ENCODE results near the gene HSD17B13.
"Not testable (repeated sequence)": the region's sequence is repeated elsewhere in the genome, so short reads cannot be mapped to it uniquely, and the experiment has no call there.

The HSD17B13 gene

GRCh38 chr4:87341954-87342635 lies 19.4 kb upstream of the HSD17B13 start:
- not testable (repeated sequence) for DNase-seq (ENCODE audit: low spot score in 2 of 2); ATAC-seq (replicated peaks; ENCODE audit: extremely low read depth, poor library complexity, severe bottlenecking); H3K4me3 Mint-ChIP-seq; H3K27me3 Mint-ChIP-seq; H3K4me1 Mint-ChIP-seq; H3K9me3 Mint-ChIP-seq
- Mint-ChIP-seq H3K36me3 (ENCODE audit: insufficient read depth) (peaks cover 24% of the 10 kb centered on the region), H3K27ac (ENCODE audit: low read depth) (peak overlapping the region; percentile 44)

- ATAC-seq (replicated peaks; ENCODE audit: extremely low read depth, poor library complexity, severe bottlenecking) = no peak
- H3K27me3 Mint-ChIP-seq = no peaks in the 10 kb centered on the region
- peaks cover 27% of the 10 kb centered on the region for H3K36me3 Mint-ChIP-seq (ENCODE audit: insufficient read depth)
- no peak overlapping the region for H3K27ac Mint-ChIP-seq (ENCODE audit: low read depth)
- H3K9me3 Mint-ChIP-seq = peaks cover 3% of the 10 kb centered on the region
- H3K4me3 Mint-ChIP-seq = no peak overlapping the region
- H3K4me1 Mint-ChIP-seq = peaks cover 6% of the 10 kb centered on the region
- DNase-seq (ENCODE audit: low spot score in 2 of 2) = no peak
Measured at GRCh38 chr4:87339440-87339839, 16.8 kb upstream of the HSD17B13 start.

GRCh38 chr4:87337361-87337760 lies 14.7 kb upstream of the HSD17B13 start:
- Mint-ChIP-seq H3K27me3 (no peaks in the 10 kb centered on the region), H3K27ac (ENCODE audit: low read depth) (no peak overlapping the region), H3K9me3 (peaks cover 16% of the 10 kb centered on the region), H3K4me1 (no peaks in the 10 kb centered on the region), H3K4me3 (no peak overlapping the region), H3K36me3 (ENCODE audit: insufficient read depth) (peaks cover 24% of the 10 kb centered on the region)
- DNase-seq (ENCODE audit: low spot score in 2 of 2) (no peak), ATAC-seq (replicated peaks; ENCODE audit: extremely low read depth, poor library complexity, severe bottlenecking) (no peak)

- ATAC-seq (replicated peaks; ENCODE audit: extremely low read depth, poor library complexity, severe bottlenecking) (no peak), DNase-seq (ENCODE audit: low spot score in 2 of 2) (no peak)
- H3K27ac Mint-ChIP-seq (ENCODE audit: low read depth) = no peak overlapping the region
- H3K27me3 Mint-ChIP-seq = no peaks in the 10 kb centered on the region
- H3K36me3 Mint-ChIP-seq (ENCODE audit: insufficient read depth) = peaks cover 13% of the 10 kb centered on the region
- peaks cover 32% of the 10 kb centered on the region for H3K9me3 Mint-ChIP-seq
- no peaks in the 10 kb centered on the region for H3K4me1 Mint-ChIP-seq
- no peak overlapping the region for H3K4me3 Mint-ChIP-seq
Measured at GRCh38 chr4:87333267-87333666, 10.6 kb upstream of the HSD17B13 start.

GRCh38 chr4:87330761-87331160 lies 8.1 kb upstream of the HSD17B13 start:
- ATAC-seq (replicated peaks; ENCODE audit: extremely low read depth, poor library complexity, severe bottlenecking) (no peak), DNase-seq (ENCODE audit: low spot score in 2 of 2) (no peak)
- no peak overlapping the region for H3K4me3 Mint-ChIP-seq
- no peak overlapping the region for H3K27ac Mint-ChIP-seq (ENCODE audit: low read depth)
- H3K9me3 Mint-ChIP-seq = peaks cover 34% of the 10 kb centered on the region
- no peaks in the 10 kb centered on the region for H3K4me1 Mint-ChIP-seq
- H3K36me3 Mint-ChIP-seq (ENCODE audit: insufficient read depth) = no peaks in the 10 kb centered on the region
- no peaks in the 10 kb centered on the region for H3K27me3 Mint-ChIP-seq

GRCh38 chr4:87327136-87327535 lies 4.5 kb upstream of the HSD17B13 start:
- no peak for ATAC-seq (replicated peaks; ENCODE audit: extremely low read depth, poor library complexity, severe bottlenecking)
- peaks cover 2% of the 10 kb centered on the region for H3K36me3 Mint-ChIP-seq (ENCODE audit: insufficient read depth)
- H3K4me3 Mint-ChIP-seq = no peak overlapping the region
- DNase-seq (ENCODE audit: low spot score in 2 of 2) = no peak
- H3K27me3 Mint-ChIP-seq = no peaks in the 10 kb centered on the region
- no peaks in the 10 kb centered on the region for H3K4me1 Mint-ChIP-seq
- peaks cover 16% of the 10 kb centered on the region for H3K9me3 Mint-ChIP-seq
- no peak overlapping the region for H3K27ac Mint-ChIP-seq (ENCODE audit: low read depth)

GRCh38 chr4:87326460-87326859 lies 3.8 kb upstream of the HSD17B13 start:
- Mint-ChIP-seq H3K9me3 (peaks cover 11% of the 10 kb centered on the region), H3K4me3 (no peak overlapping the region), H3K4me1 (no peaks in the 10 kb centered on the region), H3K27ac (ENCODE audit: low read depth) (no peak overlapping the region), H3K36me3 (ENCODE audit: insufficient read depth) (peaks cover 2% of the 10 kb centered on the region), H3K27me3 (no peaks in the 10 kb centered on the region)
- no peak for ATAC-seq (replicated peaks; ENCODE audit: extremely low read depth, poor library complexity, severe bottlenecking)
- DNase-seq (ENCODE audit: low spot score in 2 of 2) = no peak

- Mint-ChIP-seq H3K4me3 (no peak overlapping the region), H3K4me1 (no peaks in the 10 kb centered on the region), H3K9me3 (no peaks in the 10 kb centered on the region), H3K27me3 (no peaks in the 10 kb centered on the region), H3K36me3 (ENCODE audit: insufficient read depth) (peaks cover 2% of the 10 kb centered on the region), H3K27ac (ENCODE audit: low read depth) (no peak overlapping the region)
- ATAC-seq (replicated peaks; ENCODE audit: extremely low read depth, poor library complexity, severe bottlenecking) (no peak), DNase-seq (ENCODE audit: low spot score in 2 of 2) (no peak)
Measured at GRCh38 chr4:87321888-87322287, 794 bp downstream of the HSD17B13 start.

- peaks cover 3% of the 10 kb centered on the region for H3K36me3 Mint-ChIP-seq (ENCODE audit: insufficient read depth)
- no peak overlapping the region for H3K27ac Mint-ChIP-seq (ENCODE audit: low read depth)
- no peaks in the 10 kb centered on the region for H3K27me3 Mint-ChIP-seq
- no peak for ATAC-seq (replicated peaks; ENCODE audit: extremely low read depth, poor library complexity, severe bottlenecking)
- H3K4me3 Mint-ChIP-seq = no peak overlapping the region
- H3K4me1 Mint-ChIP-seq = no peaks in the 10 kb centered on the region
- H3K9me3 Mint-ChIP-seq = no peaks in the 10 kb centered on the region
- DNase-seq (ENCODE audit: low spot score in 2 of 2) = no peak
Measured at GRCh38 chr4:87317527-87317926, 5.2 kb downstream of the HSD17B13 start.

GRCh38 chr4:87316961-87317360 lies 5.7 kb downstream of the HSD17B13 start:
- Mint-ChIP-seq H3K4me3 (no peak overlapping the region), H3K27ac (ENCODE audit: low read depth) (no peak overlapping the region), H3K9me3 (no peaks in the 10 kb centered on the region), H3K4me1 (no peaks in the 10 kb centered on the region), H3K36me3 (ENCODE audit: insufficient read depth) (peaks cover 2% of the 10 kb centered on the region), H3K27me3 (no peaks in the 10 kb centered on the region)
- ATAC-seq (replicated peaks; ENCODE audit: extremely low read depth, poor library complexity, severe bottlenecking) (no peak), DNase-seq (ENCODE audit: low spot score in 2 of 2) (no peak)

- not testable (repeated sequence) for H3K4me1 Mint-ChIP-seq; H3K27me3 Mint-ChIP-seq; H3K4me3 Mint-ChIP-seq; H3K9me3 Mint-ChIP-seq; ATAC-seq (replicated peaks; ENCODE audit: extremely low read depth, poor library complexity, severe bottlenecking); H3K27ac Mint-ChIP-seq (ENCODE audit: low read depth); DNase-seq (ENCODE audit: low spot score in 2 of 2); H3K36me3 Mint-ChIP-seq (ENCODE audit: insufficient read depth)
Measured at GRCh38 chr4:87315000-87315399, 7.7 kb downstream of the HSD17B13 start.

- H3K27me3 Mint-ChIP-seq = no peaks in the 10 kb centered on the region
- H3K9me3 Mint-ChIP-seq = no peaks in the 10 kb centered on the region
- no peak overlapping the region for H3K4me3 Mint-ChIP-seq
- ATAC-seq (replicated peaks; ENCODE audit: extremely low read depth, poor library complexity, severe bottlenecking) (no peak), DNase-seq (ENCODE audit: low spot score in 2 of 2) (no peak)
- H3K27ac Mint-ChIP-seq (ENCODE audit: low read depth) = no peak overlapping the region
- H3K36me3 Mint-ChIP-seq (ENCODE audit: insufficient read depth) = peaks cover 2% of the 10 kb centered on the region
- no peaks in the 10 kb centered on the region for H3K4me1 Mint-ChIP-seq
Measured at GRCh38 chr4:87313756-87314155, 8.9 kb downstream of the HSD17B13 start.

- no peaks in the 10 kb centered on the region for H3K27me3 Mint-ChIP-seq
- no peak overlapping the region for H3K4me3 Mint-ChIP-seq
- no peak for DNase-seq (ENCODE audit: low spot score in 2 of 2)
- no peak for ATAC-seq (replicated peaks; ENCODE audit: extremely low read depth, poor library complexity, severe bottlenecking)
- no peaks in the 10 kb centered on the region for H3K4me1 Mint-ChIP-seq
- no peak overlapping the region for H3K27ac Mint-ChIP-seq (ENCODE audit: low read depth)
- H3K36me3 Mint-ChIP-seq (ENCODE audit: insufficient read depth) = peaks cover 2% of the 10 kb centered on the region
- no peaks in the 10 kb centered on the region for H3K9me3 Mint-ChIP-seq
Measured at GRCh38 chr4:87311684-87312083, 11.0 kb downstream of the HSD17B13 start.
